Nephron progenitor cell (in vitro differentiated cells): ENCODE data around the gene WNT5B.

Experiments used
- DNase-seq: peaks from one replicate; pipeline ENCODE4 v3.0.0; 2021
- H3K27ac Mint-ChIP-seq: 2 replicates; pipeline ENCODE4 v1.8.0; 2021; ENCODE audit warnings: mild to moderate bottlenecking, moderate library complexity, mixed read lengths
- H3K27me3 Mint-ChIP-seq: 2 replicates; pipeline ENCODE4 v1.8.0; 2021; ENCODE audit warnings: mild to moderate bottlenecking, low read depth, mixed read lengths; ENCODE audit not compliant: poor library complexity
- H3K36me3 Mint-ChIP-seq: 2 replicates; pipeline ENCODE4 v1.8.0; 2021; ENCODE audit warnings: low read depth, mixed read lengths
- H3K4me1 Mint-ChIP-seq: 2 replicates; pipeline ENCODE4 v1.8.0; 2021; ENCODE audit warnings: mixed read lengths
- H3K4me3 Mint-ChIP-seq: 2 replicates; pipeline ENCODE4 v1.8.0; 2021; ENCODE audit warnings: mild to moderate bottlenecking, moderate library complexity, mixed read lengths
- H3K9me3 Mint-ChIP-seq: 2 replicates; pipeline ENCODE4 v1.8.0; 2021; ENCODE audit warnings: mild to moderate bottlenecking, moderate library complexity, mixed read lengths
- CTCF ChIP-seq: fragments of 200-600 bp; sonication (generic); IDR thresholded peaks from 2 replicates; pipeline ENCODE4 v1.5.0; 2021; ENCODE audit warnings: antibody characterized with exemption

The WNT5B gene

GRCh38 chr12:1618489-1618888 is 10.5 kb upstream of the WNT5B start:
- Mint-ChIP-seq H3K27me3 (no peaks in the 10 kb centered on the region), H3K4me1 (peaks cover 73% of the 10 kb centered on the region), H3K9me3 (peaks cover 4% of the 10 kb centered on the region), H3K4me3 (no peak overlapping the region), H3K27ac (no peak overlapping the region), H3K36me3 (peaks cover 12% of the 10 kb centered on the region)
- no peak for TF ChIP-seq CTCF
- no peak for DNase-seq

GRCh38 chr12:1619159-1619558 is 9.9 kb upstream of the WNT5B start:
- Mint-ChIP-seq H3K9me3 (peaks cover 4% of the 10 kb centered on the region), H3K27ac (no peak overlapping the region), H3K4me1 (peaks cover 71% of the 10 kb centered on the region), H3K4me3 (no peak overlapping the region), H3K36me3 (peaks cover 15% of the 10 kb centered on the region), H3K27me3 (no peaks in the 10 kb centered on the region)
- no peak for TF ChIP-seq CTCF
- DNase-seq, result no peak

DNA sequence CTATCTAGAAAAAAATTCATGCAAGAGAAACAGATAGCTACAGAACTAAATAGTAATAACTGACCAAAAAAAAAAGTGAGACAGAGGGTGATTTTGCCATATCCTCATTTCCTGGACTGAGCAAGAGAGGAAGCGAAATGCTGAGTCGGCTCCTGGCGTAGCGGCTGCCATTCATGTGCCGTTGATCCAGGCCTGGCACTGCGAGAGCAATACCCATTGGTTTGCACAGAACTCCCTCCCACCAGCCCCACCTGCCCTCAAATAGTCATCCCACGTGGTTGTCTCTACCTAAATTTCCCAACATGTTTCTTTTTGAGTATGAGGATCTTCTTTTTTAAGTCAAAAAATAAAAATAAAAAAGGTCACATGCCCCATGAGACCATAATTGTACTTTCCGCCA is 9.4 kb upstream of the WNT5B start:
- no peak for TF ChIP-seq CTCF
- Mint-ChIP-seq H3K27ac (no peak overlapping the region), H3K4me1 (peaks cover 71% of the 10 kb centered on the region), H3K27me3 (no peaks in the 10 kb centered on the region), H3K4me3 (no peak overlapping the region), H3K9me3 (peaks cover 4% of the 10 kb centered on the region), H3K36me3 (peaks cover 15% of the 10 kb centered on the region)
- DNase-seq, result no peak

DNA sequence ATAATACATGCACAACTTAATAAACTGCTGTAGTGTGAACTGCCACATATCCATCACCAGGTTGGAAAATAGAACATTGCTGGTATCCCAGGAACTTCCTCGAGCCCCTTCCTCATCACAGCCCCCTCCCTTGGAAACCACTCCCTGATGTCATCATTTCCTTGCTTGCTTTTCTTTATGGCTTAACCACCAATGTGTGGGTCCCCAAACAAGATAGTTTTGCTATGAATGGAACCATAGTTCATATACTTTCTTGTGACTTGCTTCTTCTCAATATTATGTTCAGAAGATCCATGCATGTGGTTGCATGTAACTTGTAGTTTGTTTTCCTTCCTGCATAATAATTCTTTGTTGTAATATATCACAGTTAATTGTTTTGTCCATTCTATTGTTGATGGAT is 8.9 kb upstream of the WNT5B start:
- no peak for DNase-seq
- peaks cover 4% of the 10 kb centered on the region for H3K9me3 Mint-ChIP-seq
- peaks cover 15% of the 10 kb centered on the region for H3K36me3 Mint-ChIP-seq
- no peak overlapping the region for H3K4me3 Mint-ChIP-seq
- H3K4me1 Mint-ChIP-seq, result peaks cover 71% of the 10 kb centered on the region
- no peak overlapping the region for H3K27ac Mint-ChIP-seq
- H3K27me3 Mint-ChIP-seq, result no peaks in the 10 kb centered on the region
- no peak for TF ChIP-seq CTCF

DNA sequence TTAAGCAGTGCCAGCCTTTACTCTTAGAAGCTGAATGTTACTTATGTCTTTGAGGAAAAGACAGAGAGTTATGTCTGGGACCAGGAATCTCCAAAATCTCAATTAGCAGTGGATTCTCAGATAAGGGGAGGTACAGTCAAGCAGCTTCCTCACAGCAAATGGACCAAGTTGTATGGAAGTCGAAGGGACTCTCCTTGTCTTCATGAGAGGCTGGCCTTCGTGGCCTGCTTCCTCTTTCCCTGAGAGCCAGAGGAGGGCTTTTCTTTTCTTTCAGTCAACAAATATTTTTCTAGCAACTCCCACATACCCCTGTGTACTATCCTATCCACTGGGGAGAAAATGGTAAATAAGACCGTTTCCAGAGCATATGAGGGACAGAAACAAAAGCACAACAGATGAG is 6.6 kb upstream of the WNT5B start:
- H3K36me3 Mint-ChIP-seq, result peaks cover 15% of the 10 kb centered on the region
- H3K4me3 Mint-ChIP-seq, result no peak overlapping the region
- no peak for TF ChIP-seq CTCF
- H3K27me3 Mint-ChIP-seq, result no peaks in the 10 kb centered on the region
- peak overlapping the region; percentile 62 for H3K27ac Mint-ChIP-seq
- H3K4me1 Mint-ChIP-seq, result peaks cover 79% of the 10 kb centered on the region
- peaks cover 4% of the 10 kb centered on the region for H3K9me3 Mint-ChIP-seq
- no peak for DNase-seq

DNA sequence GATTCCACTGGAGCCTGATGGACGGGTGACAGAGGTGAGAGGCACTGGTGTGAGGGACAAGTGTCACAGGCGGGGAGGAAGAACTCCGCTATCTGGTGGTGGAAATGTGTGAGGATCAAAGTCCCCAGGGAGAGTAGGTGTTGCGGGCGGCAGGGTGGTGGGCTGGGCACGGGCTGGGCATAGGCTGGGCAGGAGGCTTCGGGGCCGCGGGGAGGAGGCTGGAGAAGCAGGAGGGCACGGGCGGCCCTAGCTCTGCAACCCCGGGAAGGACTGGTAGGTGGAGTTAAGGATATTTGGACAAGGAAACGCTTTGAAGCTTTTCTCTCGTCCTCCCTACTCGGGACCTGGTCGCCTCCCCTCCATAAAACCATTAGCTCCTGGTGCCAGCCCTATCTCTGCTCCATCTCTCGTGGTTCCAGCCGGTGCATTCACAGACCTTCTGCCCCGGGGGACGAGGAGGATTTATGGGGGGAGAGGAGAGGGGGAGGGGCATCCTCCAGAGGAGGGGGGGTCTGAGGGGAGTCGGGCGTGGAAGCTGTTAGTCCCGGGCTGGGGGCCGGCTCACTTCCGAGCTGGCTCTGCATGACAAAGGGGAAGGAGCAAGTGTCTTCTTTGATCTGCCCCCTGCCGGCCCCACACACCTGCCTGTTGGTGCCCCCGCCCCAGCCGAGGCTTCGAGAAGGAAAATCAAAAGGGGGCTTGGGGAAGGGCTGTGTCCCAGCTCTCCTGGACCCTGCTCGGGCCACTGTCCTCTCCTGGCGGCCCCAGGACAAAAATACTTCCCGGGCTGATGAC is 504 bp downstream of the WNT5B start:
- Mint-ChIP-seq H3K27me3 (peaks cover 10% of the 10 kb centered on the region), H3K27ac (peak overlapping the region; percentile 93), H3K4me3 (peak overlapping the region; percentile 84), H3K4me1 (peaks cover 88% of the 10 kb centered on the region), H3K9me3 (no peaks in the 10 kb centered on the region), H3K36me3 (peaks cover 5% of the 10 kb centered on the region)
- TF ChIP-seq CTCF, result peak; percentile 13
- peak; percentile 73 for DNase-seq
